Thyroid gland (tissue), 4 donors: ENCODE measurements around the gene DRAM1. TPM values are rescaled to one million over a fixed set of nuclear protein-coding genes. Genes with fewer than 3 reads are reported as not detected.

Source experiments
- DNase-seq, 2 donors: peaks; one replicate each; pipeline ENCODE4 v3.0.0-alpha.2; 2019
- H3K27ac ChIP-seq, 3 donors: fragments of 200-600 bp; sonication (generic); 1 replicate in 2 of 3; 2 replicates in 1 of 3; pipeline ENCODE4 v1.5.1; 2016 to 2019; ENCODE audit warnings: mild to moderate bottlenecking in 1 of 3, moderate library complexity in 1 of 3
- H3K27me3 ChIP-seq: fragments of 200-600 bp; sonication (generic); one replicate; pipeline ENCODE4 v1.5.1; 2019
- H3K36me3 ChIP-seq, 2 donors: fragments of 200-600 bp; sonication (generic); one replicate each; pipeline ENCODE4 v1.5.1; 2016 to 2019
- H3K4me1 ChIP-seq, 2 donors: fragments of 200-600 bp; sonication (generic); one replicate each; pipeline ENCODE4 v1.5.1; 2017 to 2019
- H3K4me3 ChIP-seq, 3 donors: fragments of 200-600 bp; sonication (generic); replicated peaks in 1 of 3; 1 replicate in 2 of 3; 2 replicates in 1 of 3; pipeline ENCODE4 v1.5.1; 2016; ENCODE audit warnings: mild to moderate bottlenecking in 1 of 3
- H3K9me3 ChIP-seq: fragments of 200-600 bp; sonication (generic); one replicate; pipeline ENCODE4 v1.5.1; 2017
- CTCF ChIP-seq, 6 experiments: fragments of 200-600 bp in 3 of 6; fragments of 450-650 bp in 3 of 6; sonication (generic) in 3 of 6; IDR thresholded peaks; one replicate each; pipeline ENCODE4 v1.5.1; 2016 to 2019; ENCODE audit warnings: antibody characterized with exemption in 6 of 6, mild to moderate bottlenecking in 2 of 6, inconsistent platforms in 1 of 6, moderate library complexity in 1 of 6
- POLR2A ChIP-seq, 2 donors: fragments of 450-650 bp; IDR thresholded peaks; one replicate each; pipeline ENCODE4 v1.6.1; 2017; ENCODE audit warnings: antibody characterized with exemption in 2 of 2, mild to moderate bottlenecking in 2 of 2, moderate library complexity in 1 of 2
- WGBS, 2 donors: methylation state at CpG; one replicate each; pipeline ENCODE4 v1.1.5; 2017; 5-methylcytosine and 5-hydroxymethylcytosine counted together
- intact Hi-C: fragments of 100-400 bp; cut with DNase I; formaldehyde crosslinking; loops from one replicate; pipeline ENCODE4 v1.15.1; 2023
- total RNA-seq, 4 donors: library from RNA; depleted of rRNA; stranded (reverse); fragments of >200 nt; gene quantifications; one replicate each; pipeline ENCODE4 v1.2.3, GENCODE V29; 2016

DRAM1 gene
- total RNA-seq, 4 donors from 2014 or later: 7.8 to 31.0 (median 14.1) TPM

DNA sequence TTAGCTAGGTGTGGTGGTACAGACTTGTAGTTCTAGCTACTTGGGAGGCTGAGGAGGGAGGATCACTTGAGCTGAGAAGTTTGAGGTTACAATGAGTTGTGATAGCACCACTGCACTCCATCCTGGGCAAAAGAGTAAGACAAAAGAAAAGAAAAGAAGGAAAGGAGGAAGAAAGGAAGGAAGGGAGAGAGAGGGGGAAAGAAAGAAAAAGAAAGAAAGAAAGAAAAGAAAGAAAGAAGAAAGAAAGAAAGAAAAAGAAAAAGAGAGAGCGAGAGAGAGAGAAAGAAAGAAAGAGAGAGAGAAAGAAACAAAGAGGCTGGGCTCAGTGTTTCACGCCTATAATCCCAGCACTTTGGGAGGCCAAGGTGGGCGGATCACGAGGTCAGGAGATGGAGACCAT lies 36.3 kb upstream of the DRAM1 start:
- H3K9me3 ChIP-seq: no peaks in the 10 kb centered on the region
- peaks cover 0 to 3% of the 10 kb centered on the region in 2 donors for H3K4me1 ChIP-seq
- no peak overlapping the region for H3K4me3 ChIP-seq
- no peaks in the 10 kb centered on the region for H3K27me3 ChIP-seq
- no peak for DNase-seq
- no peak for TF ChIP-seq POLR2A (IDR thresholded peaks at IDR 0.05)
- no peak for TF ChIP-seq CTCF (IDR thresholded peaks at IDR 0.05)
- no peaks in the 10 kb centered on the region for H3K36me3 ChIP-seq
- intact Hi-C loops: loop anchor here (5.0 to 10.0 kb wide), 3 partner anchors 69 to 426 kb away; no protein-coding TSS in a partner anchor
- H3K27ac ChIP-seq: no peak overlapping the region
- WGBS, 2 donors: 93 to 95% methylated on average over 4 of the region's 4 CpGs

DNA sequence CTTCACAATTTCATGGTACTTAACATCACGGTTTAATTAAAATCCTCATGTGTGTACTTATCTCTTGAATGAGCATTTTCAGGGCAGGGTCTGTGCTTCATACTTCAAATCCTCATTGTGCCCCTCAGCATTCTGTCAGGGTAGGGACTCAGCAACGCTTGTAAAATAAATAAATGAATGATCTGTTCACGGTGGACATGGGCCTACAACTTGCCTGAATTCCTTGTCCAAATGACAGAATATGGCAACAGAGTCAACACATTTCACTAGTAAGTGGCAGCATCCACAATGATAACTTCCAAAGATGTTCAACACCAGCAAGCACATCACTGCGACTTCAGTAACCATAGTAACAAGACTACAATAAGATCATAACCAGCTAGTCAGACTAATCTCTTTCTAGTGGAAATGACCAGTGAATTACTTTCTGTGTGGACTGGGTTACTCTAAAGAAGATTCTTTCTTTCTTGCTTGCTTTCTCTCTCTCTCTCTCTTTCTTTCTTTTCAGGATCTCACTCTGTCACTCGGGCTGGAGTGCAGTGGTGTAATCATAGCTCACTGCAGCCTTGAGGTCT lies 32.2 kb upstream of the DRAM1 start:
- Histone ChIP-seq H3K36me3 (no peaks in the 10 kb centered on the region), H3K27me3 (no peaks in the 10 kb centered on the region), H3K4me3 (no peak overlapping the region), H3K4me1 (no peaks in the 10 kb centered on the region), H3K9me3 (no peaks in the 10 kb centered on the region), H3K27ac (no peak overlapping the region)
- TF ChIP-seq CTCF (IDR thresholded peaks at IDR 0.05): no peak
- TF ChIP-seq POLR2A (IDR thresholded peaks at IDR 0.05): no peak
- 76 to 81% methylated on average over 5 of the region's 5 CpGs for WGBS, 2 donors
- intact Hi-C loops: loop anchor here (10.0 kb wide), 2 partner anchors 280 to 430 kb away; no protein-coding TSS in a partner anchor
- DNase-seq: no peak

DNA sequence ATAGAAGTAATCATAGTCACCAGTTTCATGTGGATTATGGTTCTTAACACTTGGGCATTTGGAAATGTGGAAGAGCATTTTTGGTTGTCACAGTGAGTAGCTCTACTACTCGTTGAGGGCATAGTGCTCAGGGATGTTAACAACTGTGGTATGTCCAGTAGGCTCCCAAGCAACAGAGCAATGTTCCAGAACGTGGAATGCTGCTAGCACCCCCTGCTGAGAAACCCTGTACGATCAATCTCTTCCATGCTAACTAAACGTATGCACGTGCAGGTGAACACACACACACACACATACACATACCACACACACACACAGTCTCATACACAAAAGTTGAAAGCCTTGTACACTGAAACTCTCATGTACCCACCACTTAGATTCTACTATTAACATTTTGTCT lies 30.1 kb upstream of the DRAM1 start:
- intact Hi-C loops: loop anchor here (10.0 kb wide), 2 partner anchors 283 to 433 kb away; no protein-coding TSS in a partner anchor
- 58 to 64% methylated on average over 5 of the region's 5 CpGs for WGBS, 2 donors
- no peak for DNase-seq
- TF ChIP-seq CTCF (IDR thresholded peaks at IDR 0.05) (no peak), POLR2A (IDR thresholded peaks at IDR 0.05) (no peak)
- H3K4me1 ChIP-seq: no peaks in the 10 kb centered on the region
- no peak overlapping the region for H3K4me3 ChIP-seq
- no peaks in the 10 kb centered on the region for H3K36me3 ChIP-seq
- no peaks in the 10 kb centered on the region for H3K9me3 ChIP-seq
- no peaks in the 10 kb centered on the region for H3K27me3 ChIP-seq
- no peak overlapping the region for H3K27ac ChIP-seq

DNA sequence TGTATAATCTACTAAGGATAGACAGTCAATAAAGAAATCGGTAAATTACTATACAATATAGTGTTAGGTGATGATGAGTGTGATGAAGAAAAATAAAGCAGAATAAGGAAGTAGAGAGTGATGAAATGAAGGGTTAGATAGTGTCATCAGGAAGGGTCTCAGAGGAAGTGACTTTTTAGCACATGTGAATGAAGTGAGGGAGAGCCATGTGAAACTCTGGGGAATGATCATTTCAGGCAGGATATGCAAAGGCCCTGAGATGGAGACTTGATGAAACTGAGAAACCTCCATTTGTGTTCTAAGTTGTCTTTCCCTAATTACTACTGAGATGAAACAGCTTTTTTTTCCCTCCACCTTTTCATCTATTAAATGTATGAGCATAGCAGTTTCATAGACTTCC lies 27.2 kb upstream of the DRAM1 start:
- H3K4me3 ChIP-seq: no peak overlapping the region
- WGBS, 2 donors: 94 to 98% methylated on average over 1 of the region's 1 CpG
- H3K27me3 ChIP-seq: no peaks in the 10 kb centered on the region
- H3K4me1 ChIP-seq: no peaks in the 10 kb centered on the region
- H3K9me3 ChIP-seq: no peaks in the 10 kb centered on the region
- no peak for DNase-seq
- intact Hi-C loops: no loop called here
- H3K27ac ChIP-seq: no peak overlapping the region
- TF ChIP-seq POLR2A (IDR thresholded peaks at IDR 0.05) (no peak), CTCF (IDR thresholded peaks at IDR 0.05) (no peak)
- H3K36me3 ChIP-seq: no peaks in the 10 kb centered on the region

DNA sequence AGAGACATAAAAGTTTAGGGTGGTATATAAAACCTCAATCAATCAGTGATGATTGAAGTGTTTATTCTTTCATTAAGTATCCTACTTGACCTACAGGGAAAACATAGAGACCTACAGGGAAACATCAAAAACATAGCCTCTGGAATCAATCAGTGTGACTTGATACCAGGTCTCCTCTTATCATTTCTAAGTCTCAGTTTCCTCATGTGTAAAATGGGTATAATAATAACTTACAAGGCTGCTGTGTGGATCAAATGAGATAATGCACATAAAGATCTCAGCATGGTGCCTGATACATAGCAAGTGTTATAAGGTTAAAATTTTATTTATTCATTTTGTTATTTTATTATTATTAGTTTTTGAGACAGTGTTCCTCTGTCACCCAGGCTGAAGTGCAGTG lies 24.4 kb upstream of the DRAM1 start:
- H3K9me3 ChIP-seq: no peaks in the 10 kb centered on the region
- no peaks in the 10 kb centered on the region for H3K4me1 ChIP-seq
- H3K4me3 ChIP-seq: no peak overlapping the region
- TF ChIP-seq CTCF (IDR thresholded peaks at IDR 0.05): no peak
- no peak for TF ChIP-seq POLR2A (IDR thresholded peaks at IDR 0.05)
- no peaks in the 10 kb centered on the region for H3K27me3 ChIP-seq
- no peak for DNase-seq
- intact Hi-C loops: no loop called here
- H3K27ac ChIP-seq: no peak overlapping the region
- no peaks in the 10 kb centered on the region for H3K36me3 ChIP-seq
